ENCODE measurements around the gene FAM227B.
"Not testable (repeated sequence)": the region's sequence is repeated elsewhere in the genome, so short reads cannot be mapped to it uniquely, and the experiment has no call there.

The FAM227B gene

GRCh38 chr15:49354439-49354838, 266.2 kb downstream of the FAM227B start:
- not testable (repeated sequence) for DNase-seq

GRCh38 chr15:49343546-49343945, 277.1 kb downstream of the FAM227B start:
- DNase-seq, result no peak

GRCh38 chr15:49339656-49340055, 281.0 kb downstream of the FAM227B start:
- DNase-seq, result no peak

GRCh38 chr15:49331951-49332350, 288.7 kb downstream of the FAM227B start:
- no peak for DNase-seq

GRCh38 chr15:49331442-49331841, 289.2 kb downstream of the FAM227B start:
- DNase-seq, result no peak

GRCh38 chr15:49330166-49330565, 290.5 kb downstream of the FAM227B start:
- DNase-seq, result no peak

GRCh38 chr15:49328941-49329340, 291.7 kb downstream of the FAM227B start:
- no peak for DNase-seq

- DNase-seq, result no peak
These were observed 292.7 kb downstream of the FAM227B start for GRCh38 chr15:49327927-49328326.

- no peak for DNase-seq
These were observed 297.4 kb downstream of the FAM227B start for GRCh38 chr15:49323207-49323606.

- DNase-seq, result no peak
These were observed 300.3 kb downstream of the FAM227B start for GRCh38 chr15:49320351-49320750.

GRCh38 chr15:49315391-49315823, 305.2 kb downstream of the FAM227B start:
- no peak for DNase-seq

GRCh38 chr15:49314716-49315115, 305.9 kb downstream of the FAM227B start:
- DNase-seq, result no peak

GRCh38 chr15:49313650-49314049, 307.0 kb downstream of the FAM227B start:
- no peak for DNase-seq

- DNase-seq, result no peak
These were observed 310.7 kb downstream of the FAM227B start for GRCh38 chr15:49309889-49310288.

GRCh38 chr15:49308686-49309085, 311.9 kb downstream of the FAM227B start:
- no peak for DNase-seq

- DNase-seq, result no peak
These were observed 314.1 kb downstream of the FAM227B start for GRCh38 chr15:49306551-49306950.

- no peak for DNase-seq
These were observed 317.6 kb downstream of the FAM227B start for GRCh38 chr15:49303003-49303402.

GRCh38 chr15:49301562-49301961, 319.1 kb downstream of the FAM227B start:
- DNase-seq, result no peak

GRCh38 chr15:49300856-49301255, 319.8 kb downstream of the FAM227B start:
- no peak for DNase-seq

- no peak for DNase-seq
These were observed 323.0 kb downstream of the FAM227B start for GRCh38 chr15:49297584-49297983.

- no peak for DNase-seq
These were observed 324.4 kb downstream of the FAM227B start for GRCh38 chr15:49296258-49296657.

- no peak for DNase-seq
These were observed 326.7 kb downstream of the FAM227B start for GRCh38 chr15:49293941-49294340.

- no peak for DNase-seq
These were observed 330.4 kb downstream of the FAM227B start for GRCh38 chr15:49290191-49290590.

GRCh38 chr15:49288391-49288790, 332.2 kb downstream of the FAM227B start:
- DNase-seq, result no peak

GRCh38 chr15:49287481-49287880, 333.1 kb downstream of the FAM227B start:
- DNase-seq, result no peak

Measured in activated CD8-positive, alpha-beta memory T cell treated with anti-CD3 and anti-CD28 coated beads, Interleukin-2, amount 50 U/mL, for 4 hours (primary cell).